Measurements from ENCODE around the gene BHLHE40. TPM values are rescaled to one million over a fixed set of nuclear protein-coding genes. Genes with fewer than 3 reads are reported as not detected.

The BHLHE40 gene
- polyA plus RNA-seq, 4 donors, result 23.5 to 31.8 (median 25.7) TPM

DNA sequence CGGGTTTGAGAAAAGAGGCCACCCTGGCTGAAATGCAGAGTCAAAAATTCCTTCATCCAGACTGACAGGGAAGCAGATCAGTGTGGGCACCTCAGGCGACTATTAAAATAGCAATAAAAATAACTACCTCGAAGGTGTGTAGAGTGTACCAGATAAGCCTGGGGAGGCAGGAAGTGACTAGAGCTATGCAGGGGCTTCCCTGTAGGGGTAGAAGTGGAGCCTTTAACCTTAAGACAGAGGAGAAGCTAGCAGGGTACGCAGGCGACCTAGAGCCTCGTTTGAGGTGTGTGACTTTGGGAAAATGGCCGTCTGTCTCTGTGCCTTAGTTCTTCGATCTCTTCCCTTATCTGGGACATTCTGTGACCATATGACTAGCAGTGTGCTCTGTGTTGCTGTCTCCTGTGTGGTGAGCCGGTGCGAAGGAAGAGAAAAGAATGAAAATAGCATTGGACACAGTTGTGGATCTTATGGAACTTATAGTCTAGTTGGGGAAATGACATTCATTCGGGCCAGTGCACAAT is 17.6 kb downstream of the BHLHE40 start:
- no peak for DNase-seq (ENCODE audit: low read depth in 4 of 4, low spot score in 3 of 4)

DNA sequence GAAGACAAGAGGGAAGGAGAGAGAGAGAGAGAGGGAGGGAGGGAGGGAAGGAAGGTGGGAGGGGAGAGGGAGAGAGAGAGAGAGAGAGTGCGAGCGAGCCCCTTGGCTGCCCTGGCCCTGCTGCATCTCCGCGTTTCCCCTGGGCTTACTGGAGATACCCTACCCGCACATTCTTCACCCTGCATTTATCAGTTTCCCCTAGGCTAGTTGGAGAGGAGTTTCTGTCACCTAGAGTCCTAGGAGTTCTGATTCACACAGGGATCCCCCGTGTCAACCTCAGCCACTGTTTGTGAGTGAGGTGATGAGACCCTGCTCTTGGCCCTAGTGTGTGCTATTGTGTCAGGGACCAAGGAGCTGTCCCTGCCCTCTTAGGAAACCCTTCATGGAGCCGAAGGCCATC is 18.7 kb downstream of the BHLHE40 start:
- DNase-seq (ENCODE audit: low read depth in 4 of 4, low spot score in 3 of 4), result no peak

DNA sequence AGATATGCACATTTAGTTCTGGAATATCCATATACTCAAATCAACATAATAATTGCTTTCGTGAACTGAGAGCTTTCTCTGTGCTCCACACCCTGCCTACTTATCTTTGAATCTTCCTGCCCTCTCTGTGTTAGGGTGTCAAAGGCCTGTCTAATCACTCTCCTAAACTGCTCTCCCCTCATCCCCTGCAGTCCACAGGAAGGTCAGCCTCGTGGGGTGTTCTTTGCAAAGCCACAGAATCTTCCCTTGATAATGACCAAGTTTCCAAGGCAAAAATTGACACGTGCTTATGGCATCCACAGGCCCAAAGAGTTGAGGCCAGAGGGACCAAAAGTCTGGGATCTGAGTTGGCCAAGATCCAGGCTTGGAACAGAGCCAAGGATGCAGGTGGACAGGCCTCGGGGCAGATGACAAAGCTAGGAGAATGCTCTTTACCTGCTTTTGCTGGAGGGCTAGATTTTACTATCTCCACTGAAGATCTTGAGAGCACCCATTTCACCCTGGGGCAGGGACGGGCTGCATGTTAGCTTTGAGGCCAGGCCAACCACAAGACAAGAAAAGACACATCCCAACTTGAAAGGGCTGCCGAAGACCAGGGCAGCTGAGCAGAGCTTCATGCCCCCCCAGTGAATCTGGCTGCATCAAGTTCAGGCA is 20.4 kb downstream of the BHLHE40 start:
- DNase-seq (ENCODE audit: low read depth in 4 of 4, low spot score in 3 of 4), result no peak

DNA sequence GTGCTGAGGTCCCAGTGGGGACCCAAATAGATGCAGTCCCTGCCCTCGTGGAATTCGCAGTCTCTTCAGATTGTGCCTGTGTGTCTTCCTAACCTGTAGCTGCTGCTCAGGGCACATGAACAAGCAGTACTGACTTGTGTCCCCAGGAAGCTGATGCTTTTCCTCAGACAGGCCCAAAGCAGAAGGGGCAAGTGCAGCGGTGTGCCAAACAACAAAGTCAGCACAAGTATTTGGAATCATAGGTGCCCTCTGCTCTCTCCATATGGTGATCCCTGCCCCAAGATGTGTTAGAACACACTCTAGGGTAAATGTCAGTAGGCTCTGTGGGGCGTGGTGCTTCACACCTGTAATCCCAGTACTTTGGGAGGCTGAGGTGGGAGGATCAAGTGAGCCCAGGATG is 21.9 kb downstream of the BHLHE40 start:
- DNase-seq (ENCODE audit: low read depth in 4 of 4, low spot score in 3 of 4), result no peak

DNA sequence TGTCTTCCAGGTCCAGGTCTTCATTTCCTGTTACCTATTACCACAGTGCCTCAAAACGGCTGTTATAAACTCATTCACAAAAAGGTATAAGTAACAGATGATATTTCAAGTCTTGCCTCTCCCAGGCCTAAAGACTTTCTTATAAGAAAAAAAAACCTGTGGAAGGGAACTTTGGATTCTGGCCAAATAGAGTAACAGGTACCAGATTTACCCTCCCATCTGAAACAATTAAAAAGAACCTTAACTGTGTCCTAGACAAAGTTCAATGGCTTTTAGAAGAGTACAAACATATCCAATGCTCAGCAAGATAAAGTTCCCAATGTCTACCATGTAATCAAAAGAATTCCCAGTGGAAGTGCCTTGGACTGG is 22.6 kb downstream of the BHLHE40 start:
- no peak for DNase-seq (ENCODE audit: low read depth in 4 of 4, low spot score in 3 of 4)

DNA sequence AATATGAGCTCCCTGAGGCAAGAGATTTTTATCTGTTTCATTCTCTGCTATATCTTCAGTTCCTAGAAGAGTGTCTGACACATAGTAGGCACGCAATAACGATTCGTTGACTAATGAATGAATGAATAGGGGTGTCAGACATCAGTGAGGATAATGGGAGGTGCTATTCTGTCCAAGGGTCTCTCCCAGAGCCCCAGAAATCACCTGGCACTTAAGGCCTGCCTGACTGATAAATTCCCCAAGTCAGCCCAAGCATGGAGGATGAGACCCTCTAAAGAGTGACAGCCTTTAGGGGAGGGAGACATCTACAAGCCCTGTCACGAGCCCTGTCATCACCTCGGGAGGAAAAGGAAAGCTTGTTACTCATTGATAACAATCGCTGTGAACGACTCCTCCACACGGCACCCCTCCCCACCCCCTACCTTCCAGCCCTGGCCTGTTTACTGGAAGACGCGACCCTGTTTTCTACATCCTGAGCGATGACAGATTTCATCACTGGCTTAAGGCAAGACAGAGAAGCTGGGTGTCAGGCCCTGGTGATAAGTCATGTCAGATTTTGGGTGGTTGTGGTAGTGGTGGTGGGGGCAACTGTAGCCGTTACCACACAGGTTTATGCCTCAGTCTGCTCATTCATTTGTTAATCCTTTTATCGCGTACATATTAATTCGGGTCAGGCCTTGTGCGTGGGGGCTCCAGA is 23.1 kb downstream of the BHLHE40 start:
- DNase-seq (ENCODE audit: low read depth in 4 of 4, low spot score in 3 of 4), result no peak

DNA sequence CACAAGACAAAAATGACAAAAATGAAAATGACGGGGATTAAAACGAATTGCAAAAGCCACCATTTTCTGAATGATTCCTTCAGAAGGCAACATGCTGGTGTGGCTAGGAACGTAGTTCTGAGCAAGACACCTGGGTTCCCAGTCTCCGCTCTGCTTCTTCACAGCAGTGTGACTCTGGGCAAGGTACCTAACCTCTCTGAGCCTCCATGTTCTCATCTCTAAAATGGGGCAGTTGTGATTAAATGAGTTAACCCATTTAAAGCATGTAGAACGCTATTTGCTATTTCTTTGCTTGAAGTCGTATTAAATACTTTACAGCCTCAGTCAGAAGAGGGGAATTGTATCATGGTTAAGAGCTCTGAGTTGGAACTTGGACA is 23.6 kb downstream of the BHLHE40 start:
- no peak for DNase-seq (ENCODE audit: low read depth in 4 of 4, low spot score in 3 of 4)

DNA sequence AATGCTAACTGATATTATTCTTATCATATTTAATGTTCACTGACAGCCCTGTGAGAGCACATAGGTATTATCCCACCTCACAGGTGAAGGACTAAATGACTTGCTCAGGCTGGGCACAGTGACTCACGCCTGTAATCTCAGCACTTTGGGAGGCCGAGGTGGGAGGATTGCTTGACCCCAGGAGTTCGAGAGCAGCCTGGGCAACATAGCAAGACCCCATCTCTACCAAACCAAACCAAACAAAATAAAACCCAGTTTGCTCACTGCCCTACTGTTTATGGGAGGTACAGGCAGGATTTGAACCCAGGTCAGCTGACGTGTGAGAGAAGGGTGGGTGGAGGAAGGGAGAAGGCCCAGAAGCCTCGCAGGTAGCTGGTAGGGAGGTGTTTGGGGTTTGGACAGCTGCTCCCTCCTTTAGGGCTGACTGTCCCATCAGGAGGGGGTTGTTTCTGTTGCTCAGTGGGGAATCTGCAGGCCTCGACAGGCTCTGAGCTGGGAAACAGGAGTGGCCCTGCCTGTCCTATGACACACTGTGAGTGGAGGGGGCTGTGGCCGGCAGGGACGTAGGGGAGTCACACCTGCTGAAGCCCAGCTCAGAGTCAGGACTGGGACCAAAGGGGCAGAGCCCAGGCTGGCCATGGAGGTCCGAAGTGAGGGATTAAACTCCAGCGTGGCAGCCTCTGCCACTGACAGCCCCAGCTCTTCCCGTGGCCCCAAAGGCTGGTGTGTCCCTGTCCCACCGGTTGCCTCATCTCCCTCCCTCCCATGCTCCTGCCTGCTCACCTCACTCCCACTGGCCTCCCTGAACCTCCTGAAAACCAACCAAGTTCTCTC is 25.3 kb downstream of the BHLHE40 start:
- no peak for DNase-seq (ENCODE audit: low read depth in 4 of 4, low spot score in 3 of 4)

DNA sequence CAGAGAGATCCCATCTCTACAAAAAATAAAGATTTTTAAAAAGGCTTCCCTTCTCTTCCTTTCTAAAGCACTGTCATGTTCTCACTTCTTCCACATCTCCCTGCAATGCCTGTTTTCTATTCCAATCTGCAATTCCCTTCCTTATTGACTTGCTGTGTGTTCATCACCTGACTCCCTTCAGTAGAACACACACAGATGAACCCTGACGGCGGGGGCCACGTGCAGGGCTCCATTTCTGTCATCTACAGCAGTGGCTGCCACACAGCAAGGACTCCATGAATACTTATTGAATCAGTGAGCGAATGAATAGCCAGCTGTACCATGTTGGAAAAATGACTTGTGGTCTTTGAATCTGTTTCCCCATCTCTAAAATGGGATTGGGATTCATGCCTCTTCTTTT is 26.1 kb downstream of the BHLHE40 start:
- no peak for DNase-seq (ENCODE audit: low read depth in 4 of 4, low spot score in 3 of 4)

DNA sequence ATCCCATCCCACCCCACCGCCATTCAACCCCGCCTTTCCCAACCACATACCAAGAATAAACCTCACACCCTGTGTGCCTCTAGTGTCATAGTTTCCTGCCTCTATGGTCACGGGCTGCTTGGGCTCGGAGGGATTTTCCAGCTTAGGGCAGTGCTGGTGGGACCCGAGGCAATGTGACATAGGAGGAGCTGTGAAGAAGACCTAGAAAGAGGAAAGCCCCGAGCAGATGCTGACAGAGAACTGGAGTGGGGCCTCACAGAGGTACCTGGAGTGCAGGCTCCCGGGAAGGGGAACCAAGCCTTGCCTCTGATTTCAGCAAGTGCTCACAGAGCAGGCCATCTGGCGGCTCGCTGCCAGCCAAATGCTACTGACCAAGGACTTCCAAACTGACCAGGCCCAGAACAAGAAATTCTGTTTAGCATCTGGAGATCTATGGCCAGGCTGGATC is 27.5 kb downstream of the BHLHE40 start:
- DNase-seq (ENCODE audit: low read depth in 4 of 4, low spot score in 3 of 4), result no peak

DNA sequence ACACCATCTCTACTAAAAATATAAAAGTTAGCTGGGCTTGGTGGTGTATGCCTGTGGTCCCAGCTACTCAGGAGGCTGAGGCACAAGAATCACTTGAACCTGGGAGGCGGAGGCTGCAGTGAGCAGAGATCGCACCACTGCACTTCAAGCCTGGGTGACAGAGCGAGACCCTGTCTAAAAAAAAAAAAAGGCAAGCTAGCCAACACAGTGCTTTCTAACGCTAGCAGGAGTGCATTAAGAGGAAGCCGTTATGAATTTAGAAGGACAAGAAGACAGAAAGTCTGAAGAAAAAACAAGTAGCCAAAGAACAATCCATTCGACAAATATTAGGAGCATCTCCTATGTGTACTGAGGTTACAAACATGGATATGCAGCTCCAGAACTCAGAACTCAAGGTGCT is 28.6 kb downstream of the BHLHE40 start:
- no peak for DNase-seq (ENCODE audit: low read depth in 4 of 4, low spot score in 3 of 4)

DNA sequence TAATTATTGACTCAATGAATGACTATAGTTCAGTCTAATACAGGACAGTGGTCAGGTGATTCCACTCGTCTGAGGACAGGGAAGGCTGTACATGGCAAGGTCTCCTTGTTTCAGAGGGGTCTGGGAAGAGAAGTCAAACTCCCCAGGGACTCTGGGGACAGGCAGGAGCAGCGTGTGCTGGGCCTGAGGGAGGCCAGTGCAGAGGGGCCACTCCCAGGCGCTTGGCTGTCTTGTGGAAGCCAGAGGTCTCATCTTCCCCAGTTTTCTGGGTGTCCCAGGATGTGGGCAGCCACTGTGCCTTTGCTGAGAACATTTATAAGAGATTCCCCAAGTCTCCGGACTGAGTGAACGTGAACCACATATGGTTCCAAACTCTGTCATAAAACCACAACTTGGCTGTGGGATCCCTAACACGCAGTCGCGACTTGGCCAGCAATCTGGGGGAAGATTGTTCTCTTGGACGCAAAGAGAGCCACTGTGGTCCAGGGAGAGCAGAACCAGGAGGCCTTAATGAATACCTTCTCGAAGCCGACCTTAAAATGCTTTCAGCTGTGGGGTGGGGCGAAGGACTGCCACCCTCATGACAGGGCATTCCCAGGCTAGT is 30.4 kb downstream of the BHLHE40 start:
- no peak for DNase-seq (ENCODE audit: low read depth in 4 of 4, low spot score in 3 of 4)

DNA sequence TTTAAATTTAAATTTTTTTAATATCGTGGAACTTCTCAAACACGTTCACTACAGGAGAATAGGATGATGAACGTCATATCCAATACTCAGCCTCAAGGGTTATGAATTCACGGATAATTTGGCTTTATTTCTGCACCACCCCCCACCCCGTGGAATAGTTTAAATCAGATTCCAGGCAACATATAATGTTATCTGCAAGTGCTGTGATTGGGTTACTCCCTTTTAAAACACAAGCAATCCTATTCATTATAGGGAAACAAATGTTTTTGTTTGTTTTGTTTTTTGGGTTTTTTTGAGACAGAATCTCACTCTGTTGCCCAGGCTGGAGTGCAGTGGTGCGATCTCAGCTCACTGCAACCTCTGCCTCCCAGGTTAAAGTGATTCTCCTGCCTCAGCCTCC is 30.9 kb downstream of the BHLHE40 start:
- no peak for DNase-seq (ENCODE audit: low read depth in 4 of 4, low spot score in 3 of 4)

DNA sequence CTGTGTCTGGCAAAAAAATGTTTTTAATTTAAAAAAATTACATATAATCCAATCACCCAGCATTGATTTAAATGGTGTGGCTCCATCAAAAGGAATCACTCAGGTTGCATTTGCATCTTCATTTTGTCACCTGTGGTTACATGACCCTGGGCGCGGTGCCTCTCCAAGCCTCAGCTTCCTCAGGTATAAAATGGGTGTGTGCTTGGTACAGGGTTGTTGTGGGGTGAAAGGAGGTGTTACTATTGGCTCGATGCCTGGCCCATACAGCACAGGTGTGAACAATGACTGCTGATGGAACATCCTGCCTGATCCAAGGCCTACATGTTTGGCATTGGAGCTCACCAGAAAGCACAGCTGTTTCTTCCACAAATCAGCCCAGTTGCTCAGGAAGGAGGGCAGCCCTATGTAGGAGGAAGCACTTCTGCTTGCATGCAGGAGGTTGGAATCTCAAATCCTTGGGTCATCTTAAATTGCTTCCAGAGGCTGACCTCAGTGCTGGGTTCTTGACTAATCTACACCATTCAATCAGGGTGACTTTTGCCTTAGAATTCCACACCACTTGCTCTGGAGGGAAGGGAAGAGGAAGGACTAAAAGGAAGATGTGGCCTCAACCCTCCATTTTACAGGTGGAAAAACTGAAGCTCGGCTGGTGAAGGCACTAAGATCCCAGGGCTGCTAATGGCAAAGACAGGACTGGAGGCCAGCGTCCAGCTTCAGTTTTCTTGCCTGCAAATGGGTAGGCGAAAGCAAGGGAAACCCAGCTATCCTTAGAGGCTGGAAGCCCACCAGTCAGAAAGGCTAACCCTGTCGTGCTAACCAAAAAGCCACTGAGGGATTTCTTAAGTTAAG is 31.7 kb downstream of the BHLHE40 start:
- no peak for DNase-seq (ENCODE audit: low read depth in 4 of 4, low spot score in 3 of 4)

DNA sequence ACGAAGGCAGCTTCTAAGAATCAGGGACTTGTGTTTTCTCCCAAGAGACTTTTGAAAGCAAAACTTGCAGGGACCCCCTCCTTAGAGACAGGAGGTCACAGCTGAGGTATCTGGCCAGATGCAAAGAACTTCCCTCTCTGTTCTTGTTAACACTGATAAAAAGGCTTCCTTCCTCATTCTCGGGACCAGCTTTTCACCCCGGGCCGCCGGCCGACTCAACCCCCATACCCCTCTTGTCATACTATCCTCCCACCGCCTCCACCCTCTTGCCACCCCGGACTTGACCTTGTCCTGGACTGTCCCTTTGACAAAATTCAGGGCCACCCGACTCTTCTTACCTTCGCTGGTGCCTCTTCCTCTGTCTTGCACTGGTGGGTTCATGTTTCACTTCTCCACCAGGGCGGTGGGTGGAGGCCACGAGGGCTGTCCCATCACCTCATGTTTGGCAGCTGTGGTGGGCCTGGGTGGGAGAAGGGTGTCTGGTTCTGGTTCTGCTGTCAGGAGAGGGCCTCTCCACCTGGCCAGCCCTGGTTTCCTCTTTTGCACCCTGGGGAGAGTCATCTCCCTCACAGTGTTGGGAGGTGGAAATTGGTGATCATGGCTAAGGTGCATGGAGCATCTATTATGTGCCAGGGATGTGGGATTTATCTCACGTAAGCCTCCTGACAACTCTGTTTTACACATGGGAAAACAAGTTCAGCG is 32.5 kb downstream of the BHLHE40 start:
- no peak for DNase-seq (ENCODE audit: low read depth in 4 of 4, low spot score in 3 of 4)

DNA sequence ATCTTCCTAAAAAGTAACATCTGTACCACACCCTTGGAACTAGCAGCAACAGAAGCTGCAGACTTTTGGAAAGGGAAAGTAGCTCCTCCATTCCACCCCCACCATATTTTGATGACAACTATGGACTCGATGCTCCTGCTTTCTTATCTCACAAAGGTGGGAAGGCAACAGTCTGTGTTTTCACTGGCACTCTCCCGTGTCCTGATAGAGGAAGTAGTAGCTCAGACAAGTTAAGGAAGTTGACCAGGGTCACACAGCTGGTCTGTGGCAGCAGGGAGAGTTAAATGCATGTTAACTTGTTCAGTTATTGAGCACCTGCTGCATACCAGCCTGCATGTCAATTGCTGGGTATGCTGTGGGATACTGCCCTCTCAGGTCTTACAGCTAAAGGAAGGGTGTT is 33.1 kb downstream of the BHLHE40 start:
- no peak for DNase-seq (ENCODE audit: low read depth in 4 of 4, low spot score in 3 of 4)

DNA sequence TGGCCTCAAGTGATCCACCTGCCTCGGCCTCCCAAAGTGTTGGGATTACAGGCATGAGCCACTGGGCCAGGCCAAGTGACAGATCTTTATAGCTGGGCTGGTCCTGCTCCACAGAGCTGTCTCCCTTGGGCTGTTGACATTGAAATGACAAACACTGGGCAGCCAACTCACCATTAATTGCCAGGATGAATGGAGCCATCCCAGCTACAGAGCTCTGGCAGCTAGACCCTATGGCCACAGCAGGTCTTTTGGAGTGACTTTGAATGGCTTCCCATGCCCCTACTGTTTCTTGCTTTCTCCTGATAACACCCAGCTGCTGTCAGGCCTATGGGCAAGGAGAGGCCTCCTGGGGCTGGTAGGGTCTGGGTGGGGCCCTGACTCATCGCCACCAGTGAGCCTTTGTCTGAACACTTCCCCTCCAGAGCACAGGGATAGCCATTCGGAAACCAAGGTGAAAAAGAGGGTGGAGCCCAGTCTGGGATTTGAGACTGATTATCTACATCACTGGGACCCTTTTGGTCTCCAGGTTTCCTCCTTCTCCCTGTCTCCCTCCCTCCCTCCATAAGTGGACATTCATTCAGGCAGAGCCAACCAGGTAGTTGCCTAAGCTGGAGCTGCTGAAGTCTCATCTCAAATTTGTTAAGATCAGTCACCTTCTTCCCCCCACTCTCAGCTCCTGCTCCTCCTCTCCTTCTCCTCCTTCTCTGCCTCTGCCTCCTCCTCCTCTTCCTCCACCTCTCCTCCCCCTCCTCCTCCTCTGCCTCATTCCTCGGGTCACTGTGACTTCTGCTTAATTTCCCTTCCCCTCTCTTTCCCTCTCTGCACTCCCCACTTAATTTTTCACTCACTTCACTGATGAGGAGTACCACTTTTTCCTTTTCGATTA is 34.0 kb downstream of the BHLHE40 start:
- DNase-seq (ENCODE audit: low read depth in 4 of 4, low spot score in 3 of 4), result no peak

DNA sequence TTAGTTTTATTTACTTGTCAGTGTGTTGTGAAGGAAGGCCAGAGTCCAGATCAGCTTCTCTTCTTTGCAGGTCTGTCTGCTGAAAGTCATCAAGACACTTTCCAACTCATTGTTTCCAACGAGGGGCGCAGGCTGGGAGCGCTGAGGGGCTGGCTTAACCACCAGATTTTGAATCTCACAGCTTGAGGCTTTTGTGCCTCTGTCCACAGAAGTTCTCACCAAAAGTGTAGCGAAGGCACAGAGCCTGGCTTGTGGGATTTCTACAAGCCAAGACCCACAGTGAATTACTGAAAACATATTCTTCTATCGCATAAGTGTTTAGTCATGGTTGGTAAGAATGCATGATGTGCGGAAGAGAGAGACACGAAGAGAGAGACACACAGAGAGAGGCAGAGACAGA is 35.2 kb downstream of the BHLHE40 start:
- no peak for DNase-seq (ENCODE audit: low read depth in 4 of 4, low spot score in 3 of 4)

DNA sequence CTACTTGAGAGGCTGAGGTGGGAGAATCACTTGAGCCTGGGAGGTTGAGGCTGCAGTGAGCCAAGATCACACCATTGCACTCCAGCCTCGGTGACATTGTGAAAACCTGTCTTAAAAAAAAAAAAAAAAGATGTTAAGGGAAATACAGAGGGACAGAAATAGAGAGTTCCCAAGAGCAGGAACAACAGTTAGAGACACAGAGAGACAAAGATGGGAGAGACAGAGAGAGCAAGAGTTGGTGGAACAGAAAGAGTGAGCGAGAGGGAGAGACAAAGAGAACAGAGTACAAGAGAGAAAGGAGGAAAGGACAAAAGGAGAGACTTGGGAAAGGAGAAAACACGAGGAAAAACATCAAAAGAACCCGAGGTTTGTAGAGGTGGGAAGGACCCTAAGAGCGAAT is 35.8 kb downstream of the BHLHE40 start:
- no peak for DNase-seq (ENCODE audit: low read depth in 4 of 4, low spot score in 3 of 4)

All from left renal pelvis (tissue), 4 donors.